Uterus (tissue), 2 donors: ENCODE results near the gene SH3BP5.

ENCODE experiments used
- CTCF ChIP-seq, 4 experiments: fragments of 200-600 bp in 2 of 4; fragments of 450-650 bp in 2 of 4; sonication (generic) in 2 of 4; IDR thresholded peaks; one replicate each; pipeline ENCODE4 v1.5.1; 2016 to 2019; ENCODE audit warnings: antibody characterized with exemption in 4 of 4, mild to moderate bottlenecking in 2 of 4, moderate library complexity in 1 of 4
- POLR2A ChIP-seq, 2 donors: fragments of 450-650 bp; IDR thresholded peaks; one replicate each; pipeline ENCODE4 v1.6.1; 2016; ENCODE audit warnings: antibody characterized with exemption in 2 of 2, mild to moderate bottlenecking in 1 of 2, moderate library complexity in 1 of 2

DNA sequence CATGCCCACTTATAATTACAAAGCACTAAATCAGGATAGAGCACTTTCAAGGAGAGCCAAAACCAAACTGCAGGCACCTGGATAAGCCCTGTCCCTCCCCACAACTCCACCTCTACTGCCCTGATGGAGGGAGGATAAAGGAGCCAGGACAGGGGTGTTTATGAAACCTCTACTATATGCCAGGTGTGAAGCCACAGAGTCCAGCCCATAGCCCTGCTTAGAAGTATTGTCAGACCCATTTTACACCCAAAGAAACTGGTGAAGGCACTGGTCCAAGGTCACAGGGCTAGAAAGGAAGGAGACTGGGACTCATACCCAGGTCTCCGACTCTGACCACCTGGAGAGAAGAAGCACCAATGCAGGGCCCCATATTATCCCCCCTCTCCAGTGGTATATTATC is 48.7 kb downstream of the SH3BP5 start:
- TF ChIP-seq CTCF (IDR thresholded peaks at IDR 0.05) (no peak), POLR2A (IDR thresholded peaks at IDR 0.05) (no peak)
